H9 (cell line): Measurements from ENCODE around the gene GPR155. TPM values are rescaled to one million over a fixed set of nuclear protein-coding genes. Genes with fewer than 3 reads are reported as not detected.
"Not testable (repeated sequence)": the region's sequence is repeated elsewhere in the genome, so short reads cannot be mapped to it uniquely, and the experiment has no call there.

Experiments used
- DNase-seq: peaks from one replicate; pipeline ENCODE4 v3.0.0-alpha.2; 2017
- H2AFZ ChIP-seq: one replicate; pipeline ENCODE4 v1.6.1; 2013; ENCODE audit warnings: mild to moderate bottlenecking, low read length, control low read depth, moderate library complexity
- H2AK5ac ChIP-seq: 2 replicates; pipeline ENCODE4 v1.6.1; 2013; ENCODE audit warnings: low read length, control low read depth, mixed read lengths; ENCODE audit not compliant: insufficient read length
- H2BK120ac ChIP-seq: one replicate; pipeline ENCODE4 v1.6.1; 2013; ENCODE audit warnings: low read depth, mild to moderate bottlenecking, low read length, control low read depth, inconsistent platforms; ENCODE audit not compliant: poor library complexity, severe bottlenecking
- H2BK12ac ChIP-seq: 2 replicates; pipeline ENCODE4 v1.6.1; 2013; ENCODE audit warnings: low read length, control low read depth, mixed read lengths, low read depth; ENCODE audit not compliant: insufficient read length
- H2BK15ac ChIP-seq: 2 replicates; pipeline ENCODE4 v1.6.1; 2013; ENCODE audit warnings: low read depth, low read length, control low read depth
- H2BK20ac ChIP-seq: one replicate; pipeline ENCODE4 v1.6.1; 2013; ENCODE audit warnings: low read depth, mild to moderate bottlenecking, low read length, control low read depth, inconsistent platforms; ENCODE audit not compliant: poor library complexity, severe bottlenecking
- H2BK5ac ChIP-seq: 2 replicates; pipeline ENCODE4 v1.6.1; 2013; ENCODE audit warnings: low read length, control low read depth, mixed read lengths; ENCODE audit not compliant: insufficient read length
- H3K14ac ChIP-seq: 2 replicates; pipeline ENCODE4 v1.6.1; 2013; ENCODE audit warnings: low read length, control low read depth; ENCODE audit not compliant: insufficient read depth
- H3K18ac ChIP-seq: 2 replicates; pipeline ENCODE4 v1.6.1; 2013; ENCODE audit warnings: low read depth, mild to moderate bottlenecking, mixed read lengths, low read length, control low read depth; ENCODE audit not compliant: insufficient read length
- H3K23ac ChIP-seq: 2 replicates; pipeline ENCODE4 v1.6.1; 2013; ENCODE audit warnings: low read length, control low read depth, mixed read lengths, low read depth; ENCODE audit not compliant: insufficient read length
- H3K23me2 ChIP-seq: 2 replicates; pipeline ENCODE4 v1.6.1; 2013; ENCODE audit warnings: low read depth, mild to moderate bottlenecking, mixed read lengths, low read length, control low read depth; ENCODE audit not compliant: insufficient read length, poor library complexity, severe bottlenecking
- H3K27ac ChIP-seq: 2 replicates; pipeline ENCODE4 v1.5.1; 2013; ENCODE audit warnings: low read length, control low read depth, mixed read lengths, low read depth; ENCODE audit not compliant: insufficient read length
- H3K27me3 ChIP-seq: 2 replicates; pipeline ENCODE4 v1.6.1; 2013; ENCODE audit warnings: low read length, control low read depth, inconsistent platforms; ENCODE audit not compliant: insufficient read depth
- H3K4ac ChIP-seq: 2 replicates; pipeline ENCODE4 v1.6.1; 2013; ENCODE audit warnings: low read depth, mild to moderate bottlenecking, control low read depth, inconsistent platforms, low read length, moderate library complexity
- H3K4me1 ChIP-seq: 2 replicates; pipeline ENCODE4 v1.6.1; 2013; ENCODE audit warnings: low read length, control low read depth, inconsistent platforms; ENCODE audit not compliant: insufficient read depth
- H3K4me2 ChIP-seq: 2 replicates; pipeline ENCODE4 v1.6.1; 2013; ENCODE audit warnings: low read length, control low read depth, mixed read lengths; ENCODE audit not compliant: insufficient read length, insufficient read depth
- H3K56ac ChIP-seq: 2 replicates; pipeline ENCODE4 v1.6.1; 2013; ENCODE audit warnings: low read depth, mild to moderate bottlenecking, mixed read lengths, low read length, control low read depth; ENCODE audit not compliant: insufficient read length
- H3K79me1 ChIP-seq: 2 replicates; pipeline ENCODE4 v1.6.1; 2013; ENCODE audit warnings: low read depth, mild to moderate bottlenecking, moderate library complexity, low read length, control low read depth, inconsistent platforms; ENCODE audit not compliant: insufficient read depth, poor library complexity, severe bottlenecking
- H3K79me2 ChIP-seq: 2 replicates; pipeline ENCODE4 v1.6.1; 2013; ENCODE audit warnings: low read length, control low read depth, inconsistent platforms; ENCODE audit not compliant: insufficient read depth
- H3K9ac ChIP-seq: 2 replicates; pipeline ENCODE4 v1.6.1; 2013; ENCODE audit warnings: low read length, control low read depth, mixed read lengths; ENCODE audit not compliant: insufficient read length; ENCODE audit errors: extremely low read depth
- H3K9me3 ChIP-seq: one replicate; pipeline ENCODE4 v1.6.1; 2013; ENCODE audit warnings: low read depth, low read length, inconsistent platforms; ENCODE audit not compliant: control insufficient read depth
- H3T11ph ChIP-seq: one replicate; pipeline ENCODE4 v1.6.1; 2013; ENCODE audit warnings: mild to moderate bottlenecking, low read length, control low read depth, inconsistent platforms
- H4K20me1 ChIP-seq: one replicate; pipeline ENCODE4 v1.6.1; 2013; ENCODE audit not compliant: control insufficient read depth, insufficient read length, insufficient read depth
- H4K5ac ChIP-seq: 2 replicates; pipeline ENCODE4 v1.6.1; 2013; ENCODE audit warnings: low read depth, mild to moderate bottlenecking, mixed read lengths, low read length, control low read depth; ENCODE audit not compliant: insufficient read length
- H4K8ac ChIP-seq: replicated peaks from 2 replicates; pipeline ENCODE4 v1.6.1; 2013; ENCODE audit warnings: low read length, control low read depth, mixed read lengths, low read depth; ENCODE audit not compliant: insufficient read length
- H4K91ac ChIP-seq: 2 replicates; pipeline ENCODE4 v1.6.1; 2013; ENCODE audit warnings: low read depth, mild to moderate bottlenecking, moderate library complexity, mixed read lengths, low read length, control low read depth; ENCODE audit not compliant: insufficient read length
- H3K27ac Mint-ChIP-seq, 3 experiments: 2 replicates in 2 of 3; 3 replicates in 1 of 3; pipeline ENCODE4 v1.8.0; 2020 to 2021; ENCODE audit warnings: mixed read lengths in 3 of 3, mild to moderate bottlenecking in 1 of 3, moderate library complexity in 1 of 3
- H3K27me3 Mint-ChIP-seq: 2 replicates; pipeline ENCODE4 v1.8.0; 2021; ENCODE audit warnings: low read depth, mild to moderate bottlenecking, moderate library complexity, mixed read lengths
- H3K36me3 Mint-ChIP-seq, 3 experiments: 2 replicates in 2 of 3; 3 replicates in 1 of 3; pipeline ENCODE4 v1.8.0; 2020 to 2021; ENCODE audit warnings: low read depth in 3 of 3, mixed read lengths in 3 of 3; ENCODE audit not compliant: insufficient read depth in 1 of 3
- H3K4me1 Mint-ChIP-seq, 2 experiments: 2 replicates each; pipeline ENCODE4 v1.8.0; 2020; ENCODE audit warnings: mixed read lengths in 2 of 2
- H3K4me3 Mint-ChIP-seq, 2 experiments: 2 replicates in 1 of 2; 3 replicates in 1 of 2; pipeline ENCODE4 v1.8.0; 2020 to 2021; ENCODE audit warnings: mild to moderate bottlenecking in 2 of 2, mixed read lengths in 2 of 2, moderate library complexity in 1 of 2
- H3K9me3 Mint-ChIP-seq, 2 experiments: 2 replicates in 1 of 2; 3 replicates in 1 of 2; pipeline ENCODE4 v1.8.0; 2020; ENCODE audit warnings: mild to moderate bottlenecking in 2 of 2, mixed read lengths in 2 of 2, moderate library complexity in 1 of 2
- CTCF ChIP-seq: fragments of 200-600 bp; sonication (generic); conservative IDR thresholded peaks from 3 replicates; pipeline ENCODE4 v1.8.0; 2021; ENCODE audit warnings: antibody characterized with exemption, mild to moderate bottlenecking
- WGBS: extraction: QIAGEN DNeasy Blood & Tissue Kit; methylation state at CpG from one replicate; pipeline ENCODE4 v1.1.7; 2013; ENCODE audit warnings: missing lambda C conversion rate, low lambda C conversion rate, mixed read lengths; ENCODE audit not compliant: insufficient read length; ENCODE audit errors: extremely low coverage; 5-methylcytosine and 5-hydroxymethylcytosine counted together
- total RNA-seq: library from RNA; stranded (reverse); gene quantifications from 2 replicates; pipeline ENCODE4 v1.2.1, GENCODE V29; 2021

Gene GPR155
- total RNA-seq, 1 experiment from 2014 or later = 0.35 TPM

GRCh38 chr2:174389542-174389941 is 97.3 kb downstream of the GPR155 start:
- no peak overlapping the region for H3K4me2 ChIP-seq
- H3K4me1 Mint-ChIP-seq = peaks cover 4 to 5% of the 10 kb centered on the region in 2 experiments
- no peak overlapping the region for H3K27ac ChIP-seq
- H2BK5ac ChIP-seq = no peak overlapping the region
- no peak overlapping the region for H2BK15ac ChIP-seq
- H3K27ac Mint-ChIP-seq = no peak overlapping the region
- no peaks in the 10 kb centered on the region for H3K27me3 ChIP-seq
- H3K79me1 ChIP-seq = peaks cover 2% of the 10 kb centered on the region
- H4K91ac ChIP-seq = no peak overlapping the region
- H3K4ac ChIP-seq = no peak overlapping the region
- H3K14ac ChIP-seq = no peak overlapping the region
- H2AK5ac ChIP-seq = no peak overlapping the region
- H3K79me2 ChIP-seq = no peaks in the 10 kb centered on the region
- H2BK20ac ChIP-seq = no peak overlapping the region
- H3K4me3 Mint-ChIP-seq = no peak overlapping the region
- no peaks in the 10 kb centered on the region for H3K23me2 ChIP-seq
- H4K20me1 ChIP-seq = no peaks in the 10 kb centered on the region
- no peaks in the 10 kb centered on the region for H3K9me3 Mint-ChIP-seq
- peaks cover 2 to 8% (median 4%) of the 10 kb centered on the region in 3 experiments; a peak in 5 of 7 replicates for H3K36me3 Mint-ChIP-seq
- no peak overlapping the region for H2BK120ac ChIP-seq
- no peak overlapping the region for H3T11ph ChIP-seq
- no peaks in the 10 kb centered on the region for H3K27me3 Mint-ChIP-seq
- TF ChIP-seq CTCF = no peak
- H3K9me3 ChIP-seq = no peaks in the 10 kb centered on the region
- no peak overlapping the region for H3K56ac ChIP-seq
- no peak overlapping the region for H4K5ac ChIP-seq
- no peak overlapping the region for H3K18ac ChIP-seq
- no peaks in the 10 kb centered on the region for H3K4me1 ChIP-seq
- H2AFZ ChIP-seq = no peak overlapping the region
- no CpG with 5 or more reads among the region's 6 CpGs for WGBS
- H3K23ac ChIP-seq = no peak overlapping the region
- no peak overlapping the region for H4K8ac ChIP-seq
- H3K9ac ChIP-seq = no peak overlapping the region
- no peak for DNase-seq
- H2BK12ac ChIP-seq = no peak overlapping the region

- not testable (repeated sequence) for H3K27me3 ChIP-seq, H2BK120ac ChIP-seq, H3K4ac ChIP-seq, H3K9ac ChIP-seq, H3K27me3 Mint-ChIP-seq, H3K27ac ChIP-seq, H3K4me1 ChIP-seq, H3K9me3 ChIP-seq, H3K79me2 ChIP-seq, H4K20me1 ChIP-seq, H2AFZ ChIP-seq, H3K4me1 Mint-ChIP-seq, H4K8ac ChIP-seq, H3K4me2 ChIP-seq, H3K56ac ChIP-seq, H2BK15ac ChIP-seq, H3K79me1 ChIP-seq, H2BK5ac ChIP-seq, H3K23ac ChIP-seq, H3K36me3 Mint-ChIP-seq, H3T11ph ChIP-seq, H3K14ac ChIP-seq, H3K4me3 Mint-ChIP-seq, H3K9me3 Mint-ChIP-seq, DNase-seq, H2AK5ac ChIP-seq, H2BK12ac ChIP-seq, H3K18ac ChIP-seq, H2BK20ac ChIP-seq, H3K23me2 ChIP-seq, H3K27ac Mint-ChIP-seq, H4K91ac ChIP-seq, H4K5ac ChIP-seq
- WGBS = no CpG with 5 or more reads among the region's 3 CpGs
These were observed 98.1 kb downstream of the GPR155 start for GRCh38 chr2:174388706-174389105.
